Gastroesophageal sphincter (tissue), 3 donors: ENCODE data around the gene S1PR1.

Experiments used
- CTCF ChIP-seq, 4 experiments: fragments of 200-600 bp in 2 of 4; fragments of 450-650 bp in 2 of 4; sonication (generic) in 1 of 4; IDR thresholded peaks; one replicate each; pipeline ENCODE4 v1.5.1; 2017 to 2019; ENCODE audit warnings: antibody characterized with exemption in 4 of 4, mild to moderate bottlenecking in 2 of 4, moderate library complexity in 2 of 4
- POLR2A ChIP-seq, 2 donors: fragments of 450-650 bp; IDR thresholded peaks; one replicate each; pipeline ENCODE4 v1.6.1; 2017; ENCODE audit warnings: antibody characterized with exemption in 2 of 2, mild to moderate bottlenecking in 2 of 2, moderate library complexity in 1 of 2

GRCh38 chr1:101250656-101251272 lies 13.9 kb downstream of the S1PR1 start:
- TF ChIP-seq CTCF (IDR thresholded peaks at IDR 0.05) (no peak), POLR2A (IDR thresholded peaks at IDR 0.05) (no peak)
